GM12801 (cell line): ENCODE data around the gene ABLIM1.

Source experiments
- CTCF ChIP-seq: IDR thresholded peaks from one replicate; pipeline ENCODE4 v1.5.1; 2011; ENCODE audit warnings: control low read depth; ENCODE audit not compliant: insufficient read length; ENCODE audit errors: extremely low read depth

The ABLIM1 gene

GRCh38 chr10:114679552-114679951 lies 21.5 kb upstream of the ABLIM1 start:
- TF ChIP-seq CTCF = no peak

- no peak for TF ChIP-seq CTCF
These were observed 20.7 kb upstream of the ABLIM1 start for GRCh38 chr10:114678820-114679219.

GRCh38 chr10:114678336-114678735 lies 20.3 kb upstream of the ABLIM1 start:
- no peak for TF ChIP-seq CTCF

DNA sequence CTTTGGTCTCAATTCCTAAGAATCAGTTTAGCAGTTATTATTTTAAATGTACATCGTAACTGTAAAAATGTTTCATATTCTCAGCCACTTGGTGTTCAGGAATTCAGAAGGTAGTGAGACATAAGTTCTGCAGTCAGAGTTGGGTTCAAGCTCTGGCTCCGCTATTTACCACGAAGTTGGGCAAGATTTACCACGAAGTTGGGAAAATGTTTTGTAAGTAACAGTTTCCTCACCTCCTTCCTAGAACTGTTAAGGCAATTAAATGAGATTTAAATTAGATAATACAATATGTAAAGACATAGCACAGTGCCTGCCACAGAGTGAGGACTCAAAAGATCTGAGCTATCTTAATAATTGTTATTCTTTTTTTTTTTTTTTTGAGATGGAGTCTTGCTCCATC lies 16.3 kb upstream of the ABLIM1 start:
- no peak for TF ChIP-seq CTCF

GRCh38 chr10:114669648-114670047 lies 11.6 kb upstream of the ABLIM1 start:
- TF ChIP-seq CTCF = no peak

- no peak for TF ChIP-seq CTCF
These were observed 10.5 kb upstream of the ABLIM1 start for GRCh38 chr10:114668375-114669080.

DNA sequence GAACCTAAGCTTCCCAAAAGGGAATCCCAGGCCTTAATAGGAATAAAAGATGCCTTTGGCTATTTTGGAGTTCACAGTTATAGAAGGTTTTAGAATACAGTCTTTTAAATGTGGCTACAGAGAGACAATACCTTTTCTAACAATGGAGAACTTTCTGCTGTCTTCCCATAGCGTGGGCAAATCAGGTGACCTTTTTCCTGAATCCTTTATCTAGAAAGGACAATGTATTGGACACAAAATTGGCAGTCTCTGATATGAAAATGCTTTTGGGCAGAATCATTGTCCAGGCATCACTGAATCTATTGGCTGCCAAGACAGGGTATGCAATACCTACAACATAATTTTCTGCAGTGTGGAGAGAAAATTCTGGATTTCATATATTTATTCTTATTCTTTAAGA lies 7.8 kb upstream of the ABLIM1 start:
- TF ChIP-seq CTCF = no peak
